CD8-positive, alpha-beta memory T cell (primary cell): ENCODE data around the gene RNF213. TPM values are rescaled to one million over a fixed set of nuclear protein-coding genes. Genes with fewer than 3 reads are reported as not detected.

Source experiments
- CTCF ChIA-PET: fragments of 350-600 bp; sonication (Branson Sonifier 250); formaldehyde crosslinking; loops from one replicate; lab custom pipeline; 2021; ENCODE audit warnings: antibody characterized with exemption; lab: Charles Lee
- POLR2A ChIA-PET: fragments of 350-600 bp; sonication (Branson Sonifier 250); formaldehyde crosslinking; loops from one replicate; lab custom pipeline; 2021; ENCODE audit warnings: antibody characterized with exemption; lab: Charles Lee
- DNase-seq, 5 donors: peaks; one replicate each; pipeline versions ENCODE4 v3.0.0 to v3.0.0-alpha.2; 2020 to 2022; ENCODE audit warnings: mixed read lengths in 1 of 5
- H3K27ac ChIP-seq: one replicate; pipeline ENCODE4 v1.7.0; 2013; ENCODE audit warnings: low read depth, mild to moderate bottlenecking, low read length, moderate library complexity
- H3K27me3 ChIP-seq: 2 replicates; pipeline ENCODE4 v1.7.0; 2013; ENCODE audit warnings: low read length, mild to moderate bottlenecking; ENCODE audit not compliant: insufficient read depth, poor library complexity, severe bottlenecking
- H3K36me3 ChIP-seq: 2 replicates; pipeline ENCODE4 v1.7.0; 2013; ENCODE audit warnings: mild to moderate bottlenecking, low read length, moderate library complexity; ENCODE audit not compliant: insufficient read depth
- H3K4me1 ChIP-seq: 2 replicates; pipeline ENCODE4 v1.7.0; 2013; ENCODE audit warnings: mild to moderate bottlenecking, low read length, moderate library complexity; ENCODE audit not compliant: insufficient read depth
- H3K4me3 ChIP-seq: 2 replicates; pipeline ENCODE4 v1.7.0; 2013; ENCODE audit warnings: mild to moderate bottlenecking, low read length
- H3K9me3 ChIP-seq: 2 replicates; pipeline ENCODE4 v1.7.0; 2013; ENCODE audit warnings: mild to moderate bottlenecking, low read length
- H3K27ac Mint-ChIP-seq, 8 donors: one replicate each; pipeline ENCODE4 v1.8.0; 2020 to 2021; ENCODE audit warnings: mixed read lengths in 8 of 8, mild to moderate bottlenecking in 6 of 8, inconsistent platforms in 3 of 8, moderate library complexity in 3 of 8
- H3K27me3 Mint-ChIP-seq, 2 donors: one replicate each; pipeline ENCODE4 v1.8.0; 2020 to 2021; ENCODE audit warnings: mixed read lengths in 2 of 2, mild to moderate bottlenecking in 1 of 2, moderate library complexity in 1 of 2
- H3K36me3 Mint-ChIP-seq, 3 donors: one replicate each; pipeline ENCODE4 v1.8.0; 2020 to 2021; ENCODE audit warnings: mixed read lengths in 3 of 3, inconsistent platforms in 1 of 3, mild to moderate bottlenecking in 1 of 3
- H3K4me1 Mint-ChIP-seq, 3 donors: one replicate each; pipeline ENCODE4 v1.8.0; 2020 to 2021; ENCODE audit warnings: mixed read lengths in 3 of 3, inconsistent platforms in 1 of 3, mild to moderate bottlenecking in 1 of 3
- H3K4me3 Mint-ChIP-seq, 7 donors: one replicate each; pipeline ENCODE4 v1.8.0; 2020 to 2021; ENCODE audit warnings: mixed read lengths in 7 of 7, mild to moderate bottlenecking in 6 of 7, moderate library complexity in 4 of 7, inconsistent platforms in 2 of 7
- H3K9me3 Mint-ChIP-seq, 5 donors: one replicate each; pipeline ENCODE4 v1.8.0; 2020 to 2022; ENCODE audit warnings: mixed read lengths in 5 of 5, mild to moderate bottlenecking in 3 of 5, moderate library complexity in 2 of 5, inconsistent platforms in 1 of 5
- polyA plus RNA-seq: library from polyadenylated mRNA; unstranded; fragments of 300-500 nt; fragmentation: Illumina TruSeq; gene quantifications from one replicate; pipeline ENCODE4 v1.2.3, GENCODE V29; 2021
- total RNA-seq, 2 experiments: library from RNA; stranded (reverse); gene quantifications; one replicate each; pipeline ENCODE4 v1.2.3, GENCODE V29; 2021

The RNF213 gene
- total and polyA plus RNA-seq, 3 experiments from 2014 or later = 75.7 to 185 (median 184) TPM

GRCh38 chr17:80365983-80366382 lies 105.3 kb downstream of the RNF213 start:
- Histone ChIP-seq H3K36me3 (peaks cover 88% of the 10 kb centered on the region), H3K27me3 (no peaks in the 10 kb centered on the region), H3K9me3 (no peaks in the 10 kb centered on the region), H3K4me3 (no peak overlapping the region), H3K27ac (no peak overlapping the region), H3K4me1 (no peaks in the 10 kb centered on the region)
- Mint-ChIP-seq H3K4me3 (no peak overlapping the region), H3K27ac (peak overlapping the region in 2 of 8 donors; percentile 31 to 58), H3K4me1 (no peaks in the 10 kb centered on the region), H3K27me3 (no peaks in the 10 kb centered on the region), H3K36me3 (peaks cover 12 to 97% (median 27%) of the 10 kb centered on the region in 3 donors), H3K9me3 (no peaks in the 10 kb centered on the region)
- ChIA-PET POLR2A (no interaction called here), CTCF (no interaction called here)
- DNase-seq = no peak

GRCh38 chr17:80367503-80367902 lies 106.9 kb downstream of the RNF213 start:
- H3K36me3 Mint-ChIP-seq = peaks cover 8 to 96% (median 25%) of the 10 kb centered on the region in 3 donors
- Histone ChIP-seq H3K4me3 (no peak overlapping the region), H3K27ac (no peak overlapping the region), H3K27me3 (no peaks in the 10 kb centered on the region), H3K4me1 (no peaks in the 10 kb centered on the region), H3K9me3 (no peaks in the 10 kb centered on the region), H3K36me3 (peaks cover 82% of the 10 kb centered on the region)
- DNase-seq = no peak
- no peak overlapping the region for H3K27ac Mint-ChIP-seq
- ChIA-PET CTCF (interaction anchor here (0.7 kb wide), 1 partner anchor 17 kb away, joined by 3 read pairs; no protein-coding TSS in a partner anchor), POLR2A (no interaction called here)
- no peaks in the 10 kb centered on the region for H3K9me3 Mint-ChIP-seq
- H3K4me3 Mint-ChIP-seq = no peak overlapping the region
- H3K4me1 Mint-ChIP-seq = no peaks in the 10 kb centered on the region
- no peaks in the 10 kb centered on the region for H3K27me3 Mint-ChIP-seq

- Histone ChIP-seq H3K36me3 (peaks cover 79% of the 10 kb centered on the region), H3K9me3 (no peaks in the 10 kb centered on the region), H3K27me3 (no peaks in the 10 kb centered on the region), H3K27ac (no peak overlapping the region), H3K4me1 (no peaks in the 10 kb centered on the region), H3K4me3 (no peak overlapping the region)
- CTCF ChIA-PET = no interaction called here
- peaks cover 0 to under 1% of the 10 kb centered on the region in 2 donors for H3K27me3 Mint-ChIP-seq
- POLR2A ChIA-PET = interaction anchor here (0.6 kb wide), 1 partner anchor 1674 kb away, joined by 6 read pairs; no protein-coding TSS in a partner anchor
- DNase-seq = no peak
- no peaks in the 10 kb centered on the region for H3K4me1 Mint-ChIP-seq
- no peak overlapping the region for H3K4me3 Mint-ChIP-seq
- no peaks in the 10 kb centered on the region for H3K9me3 Mint-ChIP-seq
- H3K36me3 Mint-ChIP-seq = peaks cover 8 to 95% (median 29%) of the 10 kb centered on the region in 3 donors
- H3K27ac Mint-ChIP-seq = no peak overlapping the region
Observed at GRCh38 chr17:80371196-80371595, 110.5 kb downstream of the RNF213 start.

- Histone ChIP-seq H3K9me3 (no peaks in the 10 kb centered on the region), H3K36me3 (peaks cover 83% of the 10 kb centered on the region), H3K4me1 (no peaks in the 10 kb centered on the region), H3K4me3 (no peak overlapping the region), H3K27me3 (no peaks in the 10 kb centered on the region), H3K27ac (no peak overlapping the region)
- DNase-seq = no peak
- H3K27ac Mint-ChIP-seq = no peak overlapping the region
- peaks cover 11 to 95% (median 37%) of the 10 kb centered on the region in 3 donors for H3K36me3 Mint-ChIP-seq
- H3K4me3 Mint-ChIP-seq = no peak overlapping the region
- H3K4me1 Mint-ChIP-seq = no peaks in the 10 kb centered on the region
- POLR2A ChIA-PET = no interaction called here
- CTCF ChIA-PET = no interaction called here
- no peaks in the 10 kb centered on the region for H3K9me3 Mint-ChIP-seq
- peaks cover 0 to 1% of the 10 kb centered on the region in 2 donors for H3K27me3 Mint-ChIP-seq
Observed at GRCh38 chr17:80372456-80372855, 111.8 kb downstream of the RNF213 start.

GRCh38 chr17:80372922-80373570 lies 112.4 kb downstream of the RNF213 start:
- no peak overlapping the region for H3K27ac Mint-ChIP-seq
- ChIA-PET POLR2A (no interaction called here), CTCF (no interaction called here)
- no peaks in the 10 kb centered on the region for H3K9me3 Mint-ChIP-seq
- H3K27me3 Mint-ChIP-seq = peaks cover 0 to 1% of the 10 kb centered on the region in 2 donors
- Histone ChIP-seq H3K36me3 (peaks cover 83% of the 10 kb centered on the region), H3K4me1 (no peaks in the 10 kb centered on the region), H3K4me3 (no peak overlapping the region), H3K27ac (no peak overlapping the region), H3K27me3 (no peaks in the 10 kb centered on the region), H3K9me3 (no peaks in the 10 kb centered on the region)
- peaks cover 11 to 95% (median 37%) of the 10 kb centered on the region in 3 donors for H3K36me3 Mint-ChIP-seq
- DNase-seq = no peak
- peak overlapping the region in 1 of 7 donors; percentile 37 for H3K4me3 Mint-ChIP-seq
- no peaks in the 10 kb centered on the region for H3K4me1 Mint-ChIP-seq

GRCh38 chr17:80374039-80374731 lies 113.5 kb downstream of the RNF213 start:
- Mint-ChIP-seq H3K27ac (no peak overlapping the region), H3K4me3 (no peak overlapping the region), H3K27me3 (peaks cover 0 to 1% of the 10 kb centered on the region in 2 donors), H3K9me3 (no peaks in the 10 kb centered on the region), H3K36me3 (peaks cover 8 to 96% (median 36%) of the 10 kb centered on the region in 3 donors), H3K4me1 (no peaks in the 10 kb centered on the region)
- H3K4me3 ChIP-seq = no peak overlapping the region
- no peak for DNase-seq
- no peaks in the 10 kb centered on the region for H3K4me1 ChIP-seq
- no peaks in the 10 kb centered on the region for H3K27me3 ChIP-seq
- ChIA-PET CTCF (no interaction called here), POLR2A (no interaction called here)
- peaks cover 80% of the 10 kb centered on the region for H3K36me3 ChIP-seq
- no peak overlapping the region for H3K27ac ChIP-seq
- H3K9me3 ChIP-seq = no peaks in the 10 kb centered on the region

- no peak for DNase-seq
- no peaks in the 10 kb centered on the region for H3K27me3 ChIP-seq
- Mint-ChIP-seq H3K9me3 (no peaks in the 10 kb centered on the region), H3K4me1 (no peaks in the 10 kb centered on the region), H3K36me3 (peaks cover 12 to 96% (median 35%) of the 10 kb centered on the region in 3 donors), H3K27ac (peak overlapping the region in 2 of 8 donors; percentile 50 to 57), H3K27me3 (peaks cover 0 to 1% of the 10 kb centered on the region in 2 donors), H3K4me3 (no peak overlapping the region)
- no peaks in the 10 kb centered on the region for H3K4me1 ChIP-seq
- no peak overlapping the region for H3K27ac ChIP-seq
- no peaks in the 10 kb centered on the region for H3K9me3 ChIP-seq
- H3K36me3 ChIP-seq = peaks cover 80% of the 10 kb centered on the region
- POLR2A ChIA-PET = no interaction called here
- CTCF ChIA-PET = no interaction called here
- no peak overlapping the region for H3K4me3 ChIP-seq
Observed at GRCh38 chr17:80374732-80375585, 114.3 kb downstream of the RNF213 start.
